Panc1 (cell line): ENCODE measurements around the gene CELF6.

Experiments used
- CTCF ChIP-seq: fragments of 450-650 bp; IDR thresholded peaks from 2 replicates; pipeline ENCODE4 v1.5.1; 2017; ENCODE audit warnings: mild to moderate bottlenecking
- TCF7L2 ChIP-seq: IDR thresholded peaks from 2 replicates; pipeline ENCODE4 v1.6.1; 2011; ENCODE audit warnings: mild to moderate bottlenecking, low read depth, low read length, inconsistent platforms

- TF ChIP-seq CTCF (no peak), TCF7L2 (no peak)
Measured at GRCh38 chr15:72302955-72303354, 17.0 kb downstream of the CELF6 start.
